MM.1S (cell line): ENCODE results near the gene OGT.
"Not testable (repeated sequence)": the region's sequence is repeated elsewhere in the genome, so short reads cannot be mapped to it uniquely, and the experiment has no call there.

Source experiments
- DNase-seq: peaks from one replicate; pipeline ENCODE4 v3.0.0-alpha.2; 2015
- H2AFZ ChIP-seq: fragments of 300-600 bp; sonication (generic); 2 replicates; pipeline ENCODE4 v1.6.0; 2016; ENCODE audit warnings: antibody characterized with exemption, low read length
- H3F3A ChIP-seq: fragments of 300-600 bp; sonication (generic); 2 replicates; pipeline ENCODE4 v1.6.1; 2016; ENCODE audit warnings: mild to moderate bottlenecking, antibody characterized with exemption, low read length, moderate library complexity, mixed read lengths; ENCODE audit not compliant: insufficient read depth
- H3K27ac ChIP-seq: fragments of 300-600 bp; sonication (generic); 2 replicates; pipeline ENCODE4 v1.5.1; 2016; ENCODE audit warnings: mild to moderate bottlenecking, low read length
- H3K27me3 ChIP-seq: fragments of 300-600 bp; sonication (generic); replicated peaks from 2 replicates; pipeline ENCODE4 v1.6.0; 2016; ENCODE audit warnings: low read length; ENCODE audit not compliant: insufficient read depth
- H3K36me3 ChIP-seq: fragments of 300-600 bp; sonication (generic); replicated peaks from 2 replicates; pipeline ENCODE4 v1.6.1; 2016; ENCODE audit warnings: mild to moderate bottlenecking, low read length, mixed read lengths; ENCODE audit not compliant: insufficient read depth
- H3K4me1 ChIP-seq: fragments of 300-600 bp; sonication (generic); 2 replicates; pipeline ENCODE4 v1.6.1; 2016; ENCODE audit warnings: low read length, mixed read lengths
- H3K4me2 ChIP-seq: fragments of 300-600 bp; sonication (generic); 2 replicates; pipeline ENCODE4 v1.6.0; 2016; ENCODE audit warnings: low read depth, low read length
- H3K4me3 ChIP-seq: fragments of 300-600 bp; sonication (generic); 2 replicates; pipeline ENCODE4 v1.5.1; 2016; ENCODE audit warnings: low read length, mixed read lengths
- H3K79me2 ChIP-seq: fragments of 300-600 bp; sonication (generic); 2 replicates; pipeline ENCODE4 v1.6.1; 2016; ENCODE audit warnings: mixed run types, low read length, mixed read lengths
- H3K9ac ChIP-seq: fragments of 300-600 bp; sonication (generic); 2 replicates; pipeline ENCODE4 v1.6.1; 2016; ENCODE audit warnings: low read length, mixed read lengths
- H3K9me2 ChIP-seq: fragments of 300-600 bp; sonication (generic); replicated peaks from 2 replicates; pipeline ENCODE4 v1.6.1; 2016; ENCODE audit warnings: mild to moderate bottlenecking, low read length, mixed read lengths; ENCODE audit not compliant: insufficient read depth
- H3K9me3 ChIP-seq: fragments of 300-600 bp; sonication (generic); replicated peaks from 2 replicates; pipeline ENCODE4 v1.6.1; 2016; ENCODE audit warnings: mild to moderate bottlenecking, low read length, mixed read lengths; ENCODE audit not compliant: insufficient read depth
- H4K20me1 ChIP-seq: fragments of 300-600 bp; sonication (generic); 2 replicates; pipeline ENCODE4 v1.6.1; 2016; ENCODE audit warnings: mild to moderate bottlenecking, low read length, moderate library complexity, mixed read lengths; ENCODE audit not compliant: insufficient read depth
- CTCF ChIP-seq: fragments of 300-600 bp; sonication (generic); IDR thresholded peaks from 2 replicates; pipeline ENCODE4 v1.5.1; 2016; ENCODE audit warnings: antibody characterized with exemption, low read length, mixed read lengths
- EZH2 ChIP-seq: fragments of 300-600 bp; sonication (generic); optimal IDR thresholded peaks from 2 replicates; pipeline ENCODE3; 2017; ENCODE audit warnings: low read depth, mild to moderate bottlenecking, antibody characterized with exemption, low read length, mixed read lengths
- EZH2phosphoT487 ChIP-seq: fragments of 300-600 bp; sonication (generic); IDR thresholded peaks from 2 replicates; pipeline ENCODE4 v1.6.1; 2018; ENCODE audit warnings: antibody characterized with exemption, low read length

OGT gene

GRCh38 chrX:71609095-71609750, 76.3 kb downstream of the OGT start:
- Histone ChIP-seq H3F3A (no peaks in the 10 kb centered on the region), H2AFZ (no peak overlapping the region), H3K4me2 (no peak overlapping the region), H3K27me3 (no peaks in the 10 kb centered on the region), H3K9ac (no peak overlapping the region), H3K4me1 (no peaks in the 10 kb centered on the region; the same call in 1 of the 2 replicates), H3K9me3 (no peaks in the 10 kb centered on the region), H3K27ac (no peak overlapping the region), H3K36me3 (peaks cover 7% of the 10 kb centered on the region), H4K20me1 (no peaks in the 10 kb centered on the region), H3K4me3 (no peak overlapping the region), H3K79me2 (no peaks in the 10 kb centered on the region), H3K9me2 (no peaks in the 10 kb centered on the region)
- peak; percentile 52 for DNase-seq
- TF ChIP-seq CTCF (peak; percentile 34), EZH2 (no peak)

GRCh38 chrX:71611736-71612135, 78.8 kb downstream of the OGT start:
- not testable (repeated sequence) for H3K9ac ChIP-seq, H2AFZ ChIP-seq, H3K36me3 ChIP-seq, H3K79me2 ChIP-seq, DNase-seq, H3K27ac ChIP-seq, H3F3A ChIP-seq, H3K9me3 ChIP-seq, H3K4me1 ChIP-seq, H4K20me1 ChIP-seq, H3K4me2 ChIP-seq, H3K9me2 ChIP-seq, H3K4me3 ChIP-seq, H3K27me3 ChIP-seq

DNA sequence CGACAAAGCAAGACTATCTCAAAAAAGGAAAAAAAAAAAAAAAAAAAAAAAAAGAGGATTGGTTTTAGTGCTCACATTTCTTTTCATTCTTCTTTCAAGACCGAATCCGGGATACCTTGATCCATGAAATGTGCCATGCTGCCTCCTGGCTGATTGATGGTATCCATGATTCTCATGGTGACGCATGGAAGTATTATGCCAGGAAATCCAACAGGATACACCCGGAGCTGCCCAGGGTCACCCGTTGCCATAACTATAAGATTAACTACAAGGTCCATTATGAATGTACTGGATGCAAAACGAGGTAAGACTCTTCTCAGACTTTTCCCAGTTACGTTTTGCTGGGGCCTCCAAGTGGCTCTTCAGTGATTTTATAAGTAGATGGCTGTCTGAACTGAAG, 79.4 kb downstream of the OGT start:
- H3K27me3 ChIP-seq = no peaks in the 10 kb centered on the region
- peaks cover 7% of the 10 kb centered on the region for H3K36me3 ChIP-seq
- no peaks in the 10 kb centered on the region for H4K20me1 ChIP-seq
- H3K9me3 ChIP-seq = no peaks in the 10 kb centered on the region
- DNase-seq = no peak
- no peak overlapping the region for H2AFZ ChIP-seq
- H3K4me3 ChIP-seq = no peak overlapping the region
- no peaks in the 10 kb centered on the region for H3K9me2 ChIP-seq
- H3K4me1 ChIP-seq = no peaks in the 10 kb centered on the region; the same call in 1 of the 2 replicates
- no peak overlapping the region for H3K27ac ChIP-seq
- no peak overlapping the region for H3K9ac ChIP-seq
- no peak overlapping the region for H3K4me2 ChIP-seq
- peaks cover 8% of the 10 kb centered on the region for H3K79me2 ChIP-seq
- H3F3A ChIP-seq = no peaks in the 10 kb centered on the region
- TF ChIP-seq CTCF (no peak), EZH2phosphoT487 (no peak), EZH2 (no peak)

DNA sequence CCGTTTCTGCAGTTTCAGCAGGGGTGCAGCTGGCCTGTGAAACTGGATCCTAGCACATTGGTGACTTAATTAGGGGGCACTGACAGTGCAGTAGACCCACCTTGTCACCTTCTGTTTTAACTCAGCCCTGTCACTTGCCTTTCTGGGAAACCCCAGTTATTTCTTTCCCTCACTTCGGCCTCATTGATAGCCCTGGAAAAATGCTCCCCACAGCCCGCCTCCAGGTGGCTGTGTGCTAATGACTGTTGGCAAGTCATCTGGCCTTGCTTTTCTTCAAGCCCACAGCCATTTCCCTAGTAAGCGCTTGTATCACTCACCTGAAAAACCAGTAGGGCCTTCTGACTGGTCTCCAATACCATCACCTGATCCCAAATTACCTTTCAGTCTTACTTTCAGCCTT, 82.2 kb downstream of the OGT start:
- TF ChIP-seq EZH2 (no peak), EZH2phosphoT487 (no peak), CTCF (no peak)
- Histone ChIP-seq H3K27me3 (no peaks in the 10 kb centered on the region), H3F3A (peaks cover 9% of the 10 kb centered on the region; the same call in 1 of the 2 replicates), H3K9me3 (no peaks in the 10 kb centered on the region), H3K9ac (no peak overlapping the region), H2AFZ (no peak overlapping the region), H3K36me3 (no peaks in the 10 kb centered on the region; the same call in 1 of the 2 replicates), H3K9me2 (no peaks in the 10 kb centered on the region), H3K4me3 (no peak overlapping the region), H4K20me1 (no peaks in the 10 kb centered on the region), H3K79me2 (peaks cover 16% of the 10 kb centered on the region), H3K27ac (no peak overlapping the region), H3K4me1 (peaks cover 23% of the 10 kb centered on the region), H3K4me2 (no peak overlapping the region)
- DNase-seq = no peak
